H1 (cell line): ENCODE data around the gene FZD4.

Experiments
- CBX8 ChIP-seq: fragments of 300-800, 300-1000 bp; sonication (generic); IDR thresholded peaks from 2 replicates; pipeline ENCODE4 v1.7.1; 2016; ENCODE audit warnings: low read depth, low read length, borderline replicate concordance
- EP300 ChIP-seq, 2 experiments: IDR thresholded peaks; 1 replicate in 1 of 2; 2 replicates in 1 of 2; pipeline ENCODE4 v1.6.1; 2011 to 2012; ENCODE audit warnings: low read depth in 2 of 2, low read length in 2 of 2, mild to moderate bottlenecking in 2 of 2, borderline replicate concordance in 1 of 2, inconsistent platforms in 1 of 2, moderate library complexity in 1 of 2
- EZH2 ChIP-seq: fragments of 200-600 bp; sonication (generic); IDR thresholded peaks from 2 replicates; pipeline ENCODE4 v1.7.1; 2012; ENCODE audit warnings: low read depth, mild to moderate bottlenecking, moderate library complexity, low read length, inconsistent platforms; ENCODE audit not compliant: severe bottlenecking
- FOSL1 ChIP-seq: IDR thresholded peaks from 2 replicates; pipeline ENCODE4 v1.6.1; 2011; ENCODE audit warnings: mild to moderate bottlenecking, low read depth, low read length, moderate library complexity; ENCODE audit not compliant: insufficient read depth
- GABPA ChIP-seq: IDR thresholded peaks from 2 replicates; pipeline ENCODE4 v1.6.1; 2011; ENCODE audit warnings: mild to moderate bottlenecking, low read length, moderate library complexity, borderline replicate concordance; ENCODE audit not compliant: insufficient read depth
- RNF2 ChIP-seq: fragments of 200-900, 300-1000 bp; sonication (generic); IDR thresholded peaks from 2 replicates; pipeline ENCODE4 v1.7.1; 2016; ENCODE audit warnings: borderline replicate concordance, low read depth, mild to moderate bottlenecking, antibody characterized with exemption, low read length; ENCODE audit not compliant: poor library complexity, severe bottlenecking; ENCODE audit errors: missing control alignments
- TAF1 ChIP-seq: IDR thresholded peaks from 2 replicates; pipeline ENCODE4 v1.6.1; 2011; ENCODE audit warnings: mild to moderate bottlenecking, low read depth, low read length
- TBP ChIP-seq: IDR thresholded peaks from 2 replicates; pipeline ENCODE4 v1.6.1; 2011; ENCODE audit warnings: low read depth, low read length, improper control_type of control experiment
- TCF12 ChIP-seq: IDR thresholded peaks from 2 replicates; pipeline ENCODE4 v1.6.1; 2011; ENCODE audit warnings: low read depth, mild to moderate bottlenecking, low read length
- YY1 ChIP-seq: IDR thresholded peaks from 2 replicates; pipeline ENCODE4 v1.6.1; 2011; ENCODE audit warnings: low read depth, mild to moderate bottlenecking, low read length
- TF ChIP-seq, protein P1 (sequence below), 3 experiments: IDR thresholded peaks; 1 replicate in 2 of 3; 2 replicates in 1 of 3; pipeline versions ENCODE4 v1.5.1 to v1.6.1; 2011; ENCODE audit warnings: low read length in 3 of 3, mild to moderate bottlenecking in 3 of 3, inconsistent platforms in 2 of 3, low read depth in 1 of 3, moderate library complexity in 1 of 3; ENCODE audit not compliant: insufficient read depth in 1 of 3; ENCODE audit errors: control extremely low read depth in 1 of 3
- TF ChIP-seq, protein P2 (sequence below): IDR thresholded peaks from 2 replicates; pipeline ENCODE4 v1.6.1; 2012; ENCODE audit warnings: low read length, inconsistent platforms

DNA sequence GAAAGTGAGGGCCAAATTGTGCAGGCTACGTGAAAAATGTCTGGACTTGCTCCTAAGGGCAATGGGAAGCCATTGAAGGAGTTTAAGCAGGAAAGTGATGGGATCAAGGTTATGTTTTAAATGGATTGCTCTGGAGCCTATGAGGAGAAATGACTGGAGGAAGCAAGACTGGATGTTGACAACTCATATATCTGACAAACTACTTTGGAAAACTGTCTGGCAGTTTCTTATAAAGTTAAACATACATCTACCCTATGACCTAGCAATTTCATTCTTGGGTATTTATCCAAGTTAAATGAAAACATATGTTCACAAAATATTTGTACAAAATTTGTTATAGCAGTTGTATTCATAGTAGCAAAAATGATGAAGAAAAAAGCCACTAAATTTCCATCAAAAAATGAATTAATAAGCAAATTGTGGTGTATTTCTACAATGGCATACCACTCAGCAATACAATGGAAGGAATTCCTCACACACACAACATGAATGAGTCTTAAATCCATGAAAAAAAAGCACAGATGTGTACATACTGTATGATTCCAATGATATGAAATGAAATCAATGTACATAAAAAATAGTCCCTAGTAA, 24.1 kb downstream of the FZD4 start:
- TF ChIP-seq RNF2: no peak
- TF ChIP-seq, protein P1, sequence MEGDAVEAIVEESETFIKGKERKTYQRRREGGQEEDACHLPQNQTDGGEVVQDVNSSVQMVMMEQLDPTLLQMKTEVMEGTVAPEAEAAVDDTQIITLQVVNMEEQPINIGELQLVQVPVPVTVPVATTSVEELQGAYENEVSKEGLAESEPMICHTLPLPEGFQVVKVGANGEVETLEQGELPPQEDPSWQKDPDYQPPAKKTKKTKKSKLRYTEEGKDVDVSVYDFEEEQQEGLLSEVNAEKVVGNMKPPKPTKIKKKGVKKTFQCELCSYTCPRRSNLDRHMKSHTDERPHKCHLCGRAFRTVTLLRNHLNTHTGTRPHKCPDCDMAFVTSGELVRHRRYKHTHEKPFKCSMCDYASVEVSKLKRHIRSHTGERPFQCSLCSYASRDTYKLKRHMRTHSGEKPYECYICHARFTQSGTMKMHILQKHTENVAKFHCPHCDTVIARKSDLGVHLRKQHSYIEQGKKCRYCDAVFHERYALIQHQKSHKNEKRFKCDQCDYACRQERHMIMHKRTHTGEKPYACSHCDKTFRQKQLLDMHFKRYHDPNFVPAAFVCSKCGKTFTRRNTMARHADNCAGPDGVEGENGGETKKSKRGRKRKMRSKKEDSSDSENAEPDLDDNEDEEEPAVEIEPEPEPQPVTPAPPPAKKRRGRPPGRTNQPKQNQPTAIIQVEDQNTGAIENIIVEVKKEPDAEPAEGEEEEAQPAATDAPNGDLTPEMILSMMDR (IDR thresholded peaks at IDR 0.05; ENCODE audit: control extremely low read depth in 1 of 3, insufficient read depth in 1 of 3, low read depth in 1 of 3, low read length in 3 of 3): no peak
- TF ChIP-seq EZH2: no peak
- no peak for TF ChIP-seq TCF12
- TF ChIP-seq, protein P2, sequence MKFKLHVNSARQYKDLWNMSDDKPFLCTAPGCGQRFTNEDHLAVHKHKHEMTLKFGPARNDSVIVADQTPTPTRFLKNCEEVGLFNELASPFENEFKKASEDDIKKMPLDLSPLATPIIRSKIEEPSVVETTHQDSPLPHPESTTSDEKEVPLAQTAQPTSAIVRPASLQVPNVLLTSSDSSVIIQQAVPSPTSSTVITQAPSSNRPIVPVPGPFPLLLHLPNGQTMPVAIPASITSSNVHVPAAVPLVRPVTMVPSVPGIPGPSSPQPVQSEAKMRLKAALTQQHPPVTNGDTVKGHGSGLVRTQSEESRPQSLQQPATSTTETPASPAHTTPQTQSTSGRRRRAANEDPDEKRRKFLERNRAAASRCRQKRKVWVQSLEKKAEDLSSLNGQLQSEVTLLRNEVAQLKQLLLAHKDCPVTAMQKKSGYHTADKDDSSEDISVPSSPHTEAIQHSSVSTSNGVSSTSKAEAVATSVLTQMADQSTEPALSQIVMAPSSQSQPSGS: no peak
- no peak for TF ChIP-seq TAF1
- TF ChIP-seq EP300 (IDR thresholded peaks at IDR 0.05; ENCODE audit: borderline replicate concordance in 1 of 2, low read depth in 2 of 2, low read length in 2 of 2): no peak
- TF ChIP-seq FOSL1: no peak
- no peak for TF ChIP-seq TBP
- no peak for TF ChIP-seq GABPA
- no peak for TF ChIP-seq YY1
- TF ChIP-seq CBX8: no peak
